Muscle of back (tissue), 11 donors: ENCODE measurements around the gene FXR2. TPM values are rescaled to one million over a fixed set of nuclear protein-coding genes. Genes with fewer than 3 reads are reported as not detected.

Experiments used
- DNase-seq, 3 donors: peaks; one replicate each; pipeline versions ENCODE4 v3.0.0 to v3.0.0-alpha.2; 2013
- polyA plus RNA-seq, 10 donors: library from polyadenylated mRNA; unstranded; fragments of 120-200 nt; gene quantifications; one replicate each; pipeline ENCODE4 v1.2.1, GENCODE V29; 2013; ENCODE audit not compliant: insufficient read length in 10 of 10

Gene FXR2
- polyA plus RNA-seq, 10 donors, result 32.0 to 41.2 (median 39.2) TPM

- DNase-seq, result no peak
Observed at GRCh38 chr17:7574176-7574953, 40.3 kb downstream of the FXR2 start.

- peak; percentile 91 to 96 (median 94) for DNase-seq
Observed at GRCh38 chr17:7573324-7574080, 41.2 kb downstream of the FXR2 start.

GRCh38 chr17:7572588-7573323 is 41.9 kb downstream of the FXR2 start:
- DNase-seq, result peak; percentile 98 to 100 (median 99)

- no peak for DNase-seq
Observed at GRCh38 chr17:7572338-7572587, 42.4 kb downstream of the FXR2 start.

GRCh38 chr17:7570351-7570750 is 44.3 kb downstream of the FXR2 start:
- DNase-seq, result no peak

- no peak for DNase-seq
Observed at GRCh38 chr17:7569571-7569970, 45.1 kb downstream of the FXR2 start.

GRCh38 chr17:7563115-7563869 is 51.4 kb downstream of the FXR2 start:
- DNase-seq, result no peak

GRCh38 chr17:7562208-7562605 is 52.5 kb downstream of the FXR2 start:
- no peak for DNase-seq

GRCh38 chr17:7561589-7562207 is 53.0 kb downstream of the FXR2 start, which contains the start of gene SENP3:
SENP3 (plus strand) TSS chr17:7561919; CDS start chr17:7563077, 1,158 bp downstream.
- peak; percentile 91 to 97 (median 94) for DNase-seq

- DNase-seq, result peak; percentile 82 to 94 (median 91)
Observed at GRCh38 chr17:7561028-7561575, 53.6 kb downstream of the FXR2 start.

GRCh38 chr17:7560172-7561027 is 54.3 kb downstream of the FXR2 start:
- DNase-seq, result peak in 1 of 3 donors; percentile 78

- DNase-seq, result peak in 1 of 3 donors; percentile 27
Observed at GRCh38 chr17:7559320-7560171, 55.2 kb downstream of the FXR2 start.

- no peak for DNase-seq
Observed at GRCh38 chr17:7558544-7559319, 56.0 kb downstream of the FXR2 start, which contains the start of gene TNFSF13. TNFSF13 (plus strand) TSS chr17:7558750; CDS start chr17:7559040, 290 bp downstream.

GRCh38 chr17:7557775-7558543 is 56.7 kb downstream of the FXR2 start:
- peak; percentile 60 to 96 (median 89) for DNase-seq

GRCh38 chr17:7557147-7557764 is 57.4 kb downstream of the FXR2 start:
- no peak for DNase-seq

- no peak for DNase-seq
Observed at GRCh38 chr17:7556627-7557026, 58.1 kb downstream of the FXR2 start.
